AG04449 (cell line): ENCODE data around the gene CRYBG1.

Experiments
- CTCF ChIA-PET: fragments of 350-600 bp; formaldehyde crosslinking; extraction: SDS; loops from one replicate; lab custom pipeline; 2021; ENCODE audit warnings: antibody characterized with exemption; lab: Yijun Ruan, JAX
- POLR2A ChIA-PET: fragments of 400-600, 350-600 bp; formaldehyde crosslinking; extraction: SDS; loops from one replicate; lab custom pipeline; 2020; ENCODE audit warnings: antibody characterized with exemption, inconsistent platforms; lab: Yijun Ruan, JAX
- DNase-seq: peaks from one replicate; pipeline ENCODE4 v3.0.0-alpha.2; 2010; ENCODE audit warnings: low read depth, low spot score
- H3K4me3 ChIP-seq: 2 replicates; pipeline ENCODE4 v1.5.1; 2011; ENCODE audit warnings: low read depth, mild to moderate bottlenecking, control low read depth, low read length
- TF ChIP-seq, protein P1 (sequence below): IDR thresholded peaks from one replicate; pipeline ENCODE4 v1.5.1; 2011; ENCODE audit warnings: mild to moderate bottlenecking, moderate library complexity, low read length, control low read depth, inconsistent platforms; ENCODE audit not compliant: insufficient read depth; ENCODE audit errors: missing control alignments

CRYBG1 gene

DNA sequence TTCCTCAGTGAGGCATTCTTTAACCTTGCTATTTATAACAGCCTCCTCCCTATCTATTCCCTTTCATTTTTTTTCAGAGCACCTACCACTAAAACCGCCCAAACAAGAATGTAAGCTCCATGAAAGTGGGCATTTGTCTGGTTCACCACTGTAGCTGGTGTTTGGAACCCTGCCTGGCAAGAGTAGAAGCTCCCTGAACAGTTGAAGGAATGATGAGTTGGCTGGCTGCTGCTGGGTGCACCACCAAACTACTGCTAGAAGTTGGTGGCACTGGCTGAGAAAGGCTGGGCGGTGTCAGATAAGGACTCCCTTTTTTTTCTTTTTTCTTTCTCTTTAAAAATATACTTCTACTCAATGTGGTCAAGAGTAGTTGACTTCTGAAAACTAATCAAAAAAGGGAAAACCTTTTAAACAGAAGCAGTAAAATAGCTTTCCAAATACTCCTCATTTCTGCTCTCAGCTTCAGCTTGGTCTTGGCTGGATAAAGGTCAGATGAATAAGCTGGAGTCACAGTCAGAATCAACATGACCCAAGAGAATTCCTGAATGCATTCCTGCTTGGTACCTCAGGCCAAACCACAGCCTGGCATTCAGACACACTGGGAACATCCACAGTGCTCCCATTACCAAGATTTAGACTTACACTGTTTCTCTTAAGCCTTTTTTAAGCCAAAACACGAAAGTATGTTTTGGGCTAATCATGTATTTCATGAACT, 230.8 kb downstream of the CRYBG1 start:
- ChIA-PET CTCF (interaction anchor here (0.5 to 1.8 kb wide), 9 partner anchors 11 to 523 kb away, joined by 3 to 8 read pairs (median 3); no protein-coding TSS in a partner anchor), POLR2A (no interaction called here)
- TF ChIP-seq, protein P1, sequence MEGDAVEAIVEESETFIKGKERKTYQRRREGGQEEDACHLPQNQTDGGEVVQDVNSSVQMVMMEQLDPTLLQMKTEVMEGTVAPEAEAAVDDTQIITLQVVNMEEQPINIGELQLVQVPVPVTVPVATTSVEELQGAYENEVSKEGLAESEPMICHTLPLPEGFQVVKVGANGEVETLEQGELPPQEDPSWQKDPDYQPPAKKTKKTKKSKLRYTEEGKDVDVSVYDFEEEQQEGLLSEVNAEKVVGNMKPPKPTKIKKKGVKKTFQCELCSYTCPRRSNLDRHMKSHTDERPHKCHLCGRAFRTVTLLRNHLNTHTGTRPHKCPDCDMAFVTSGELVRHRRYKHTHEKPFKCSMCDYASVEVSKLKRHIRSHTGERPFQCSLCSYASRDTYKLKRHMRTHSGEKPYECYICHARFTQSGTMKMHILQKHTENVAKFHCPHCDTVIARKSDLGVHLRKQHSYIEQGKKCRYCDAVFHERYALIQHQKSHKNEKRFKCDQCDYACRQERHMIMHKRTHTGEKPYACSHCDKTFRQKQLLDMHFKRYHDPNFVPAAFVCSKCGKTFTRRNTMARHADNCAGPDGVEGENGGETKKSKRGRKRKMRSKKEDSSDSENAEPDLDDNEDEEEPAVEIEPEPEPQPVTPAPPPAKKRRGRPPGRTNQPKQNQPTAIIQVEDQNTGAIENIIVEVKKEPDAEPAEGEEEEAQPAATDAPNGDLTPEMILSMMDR, result no peak
- no peak overlapping the region for H3K4me3 ChIP-seq
- DNase-seq, result peak; percentile 78

DNA sequence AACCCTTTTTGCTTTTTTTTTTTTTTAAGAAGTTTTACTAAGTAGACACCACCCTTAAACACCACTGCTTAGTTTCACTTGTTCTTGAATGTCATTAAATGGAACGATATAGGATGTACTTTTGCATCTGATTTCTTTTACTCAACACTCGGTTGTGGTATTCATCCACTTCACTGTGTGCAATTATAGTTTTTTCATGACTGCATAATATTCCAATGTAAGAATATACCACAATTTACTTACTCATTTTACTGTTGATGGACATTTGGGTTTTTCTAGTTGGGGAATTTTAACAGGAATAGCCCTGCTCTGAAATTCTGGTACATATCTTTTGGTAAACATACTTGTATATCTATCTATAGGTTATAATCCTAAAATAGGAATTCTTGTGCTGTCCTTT, 238.9 kb downstream of the CRYBG1 start:
- no peak overlapping the region for H3K4me3 ChIP-seq
- TF ChIP-seq, protein P1, result no peak
- ChIA-PET POLR2A (no interaction called here), CTCF (interaction anchor here (0.9 kb wide), 1 partner anchor 380 kb away, joined by 3 read pairs; no protein-coding TSS in a partner anchor)
- no peak for DNase-seq

DNA sequence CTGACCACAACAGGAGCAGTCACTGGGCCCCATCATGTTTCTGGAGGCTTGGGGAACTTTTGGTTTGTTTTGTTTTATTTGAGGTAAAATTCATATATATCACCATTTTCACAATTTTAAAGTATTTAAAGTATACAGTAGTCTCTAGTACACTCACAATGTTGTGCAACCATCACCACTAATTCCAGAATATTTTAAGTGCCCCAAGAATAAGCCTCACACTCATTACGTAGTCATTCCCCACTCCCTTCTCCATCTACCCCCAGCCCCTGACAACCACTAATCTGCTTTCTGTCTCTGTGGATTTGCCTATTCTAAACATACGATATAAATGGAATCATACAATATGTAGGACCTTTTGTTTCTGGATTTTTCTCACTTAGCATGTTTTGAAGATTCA, 239.8 kb downstream of the CRYBG1 start:
- TF ChIP-seq, protein P1, result no peak
- ChIA-PET POLR2A (no interaction called here), CTCF (no interaction called here)
- no peak for DNase-seq
- no peak overlapping the region for H3K4me3 ChIP-seq

DNA sequence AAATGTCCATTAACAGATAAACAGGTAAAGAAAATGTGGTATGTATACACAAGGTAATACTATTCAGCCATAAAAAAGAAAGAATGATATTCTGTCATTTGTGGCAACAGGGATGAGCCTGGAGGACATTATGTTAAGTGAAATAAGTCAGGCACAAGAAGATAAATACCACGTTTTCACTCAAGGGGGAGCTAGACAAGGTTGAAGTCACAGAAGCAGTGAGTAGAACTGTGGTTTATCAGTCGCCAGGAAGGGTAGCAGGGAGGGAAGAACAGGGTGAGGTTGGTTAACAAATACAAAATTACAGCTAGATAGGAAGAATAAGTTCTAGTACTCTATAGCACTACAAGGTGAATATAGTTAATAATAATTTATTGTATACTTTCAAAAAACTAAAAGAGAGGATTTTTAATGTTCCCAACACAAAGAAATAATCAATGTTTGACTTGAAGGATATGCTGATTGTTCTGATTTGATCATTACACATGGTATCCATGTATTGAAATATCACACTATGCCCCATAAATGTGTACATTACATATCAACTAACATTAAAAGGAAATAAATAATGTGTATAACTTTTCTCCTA, 247.7 kb downstream of the CRYBG1 start:
- no peak for DNase-seq
- ChIA-PET POLR2A (no interaction called here), CTCF (interaction anchor here (0.9 to 4.7 kb wide), 9 partner anchors 12 to 388 kb away, joined by 3 to 57 read pairs (median 7); no protein-coding TSS in a partner anchor)
- H3K4me3 ChIP-seq, result no peak overlapping the region
- TF ChIP-seq, protein P1, result peak; percentile 58

DNA sequence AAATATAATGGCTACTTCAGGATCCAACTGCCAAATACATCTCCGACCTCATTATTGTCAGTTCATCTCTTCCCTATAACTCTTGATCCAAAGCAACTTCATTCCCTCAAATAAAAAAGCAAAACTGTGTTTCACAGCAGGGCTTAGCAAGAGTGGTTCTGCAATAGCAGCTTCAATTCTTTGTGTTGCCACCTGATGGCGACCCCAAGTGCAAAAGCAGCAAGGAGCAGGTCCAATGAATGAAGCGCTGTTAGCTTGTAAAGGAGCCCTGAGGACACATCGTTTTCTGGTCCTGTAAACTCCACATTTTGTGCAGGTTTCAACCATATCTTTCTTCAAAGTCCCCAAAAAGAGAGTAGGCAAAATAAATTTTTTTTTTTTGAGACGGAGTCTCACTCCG, 249.2 kb downstream of the CRYBG1 start:
- no peak overlapping the region for H3K4me3 ChIP-seq
- ChIA-PET POLR2A (no interaction called here), CTCF (interaction anchor here (0.7 to 4.7 kb wide), 11 partner anchors 11 to 658 kb away, joined by 3 to 57 read pairs (median 4); no protein-coding TSS in a partner anchor)
- TF ChIP-seq, protein P1, result peak; percentile 30
- DNase-seq, result no peak

DNA sequence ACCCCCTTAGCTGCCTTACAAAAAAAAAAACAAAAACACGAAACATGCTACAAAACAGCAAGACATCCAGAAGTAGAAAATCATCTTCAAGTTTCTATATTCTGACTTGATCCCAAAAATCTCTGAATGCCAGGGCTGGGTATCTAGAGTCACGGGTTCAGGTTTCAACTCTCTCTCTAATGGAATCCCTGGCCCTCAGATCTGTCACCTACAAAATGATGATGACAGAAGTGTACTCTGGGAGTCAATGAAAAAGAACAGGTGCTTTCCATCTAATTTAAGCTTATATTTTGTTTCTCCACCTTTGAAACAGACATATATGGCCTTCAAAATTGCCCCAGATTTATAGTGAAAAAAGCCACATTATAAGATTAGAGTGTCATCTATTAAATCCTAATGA, 250.5 kb downstream of the CRYBG1 start:
- CTCF ChIA-PET, result interaction anchor here (1.0 to 4.7 kb wide), 6 partner anchors 9 to 385 kb away, joined by 3 to 57 read pairs (median 14); no protein-coding TSS in a partner anchor
- DNase-seq, result no peak
- TF ChIP-seq, protein P1, result no peak
- POLR2A ChIA-PET, result no interaction called here
- no peak overlapping the region for H3K4me3 ChIP-seq
